C4-2B (cell line): ENCODE measurements around the gene HMGCS2.

Experiments used
- ZFX ChIP-seq: fragments of 450-650 bp; IDR thresholded peaks from 2 replicates; pipeline ENCODE4 v1.6.1; 2017
- TF ChIP-seq, protein P1 (sequence below): fragments of 450-650 bp; conservative IDR thresholded peaks from 2 replicates; pipeline ENCODE4 v1.5.1; 2017; ENCODE audit warnings: mild to moderate bottlenecking

DNA sequence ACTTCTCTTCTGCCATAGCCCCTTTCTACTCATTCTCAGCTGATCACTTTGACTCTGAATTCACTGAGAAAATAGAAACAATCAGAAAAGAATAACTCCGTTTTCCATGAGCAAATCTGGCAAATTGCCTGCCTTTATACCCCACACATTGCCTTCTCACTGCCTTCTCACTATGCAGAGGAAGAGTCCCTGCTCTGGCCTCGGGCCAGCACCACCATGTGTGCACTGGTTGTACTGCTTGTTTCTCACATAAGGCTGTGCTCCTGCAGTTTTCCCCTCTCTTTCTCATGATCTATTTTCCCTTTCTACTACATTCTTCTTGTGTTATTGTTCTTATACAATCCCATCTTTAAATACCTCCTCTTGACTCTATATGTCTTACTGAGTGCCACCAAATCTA lies 2.3 kb upstream of the HMGCS2 start:
- TF ChIP-seq, protein P1, sequence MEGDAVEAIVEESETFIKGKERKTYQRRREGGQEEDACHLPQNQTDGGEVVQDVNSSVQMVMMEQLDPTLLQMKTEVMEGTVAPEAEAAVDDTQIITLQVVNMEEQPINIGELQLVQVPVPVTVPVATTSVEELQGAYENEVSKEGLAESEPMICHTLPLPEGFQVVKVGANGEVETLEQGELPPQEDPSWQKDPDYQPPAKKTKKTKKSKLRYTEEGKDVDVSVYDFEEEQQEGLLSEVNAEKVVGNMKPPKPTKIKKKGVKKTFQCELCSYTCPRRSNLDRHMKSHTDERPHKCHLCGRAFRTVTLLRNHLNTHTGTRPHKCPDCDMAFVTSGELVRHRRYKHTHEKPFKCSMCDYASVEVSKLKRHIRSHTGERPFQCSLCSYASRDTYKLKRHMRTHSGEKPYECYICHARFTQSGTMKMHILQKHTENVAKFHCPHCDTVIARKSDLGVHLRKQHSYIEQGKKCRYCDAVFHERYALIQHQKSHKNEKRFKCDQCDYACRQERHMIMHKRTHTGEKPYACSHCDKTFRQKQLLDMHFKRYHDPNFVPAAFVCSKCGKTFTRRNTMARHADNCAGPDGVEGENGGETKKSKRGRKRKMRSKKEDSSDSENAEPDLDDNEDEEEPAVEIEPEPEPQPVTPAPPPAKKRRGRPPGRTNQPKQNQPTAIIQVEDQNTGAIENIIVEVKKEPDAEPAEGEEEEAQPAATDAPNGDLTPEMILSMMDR = no peak
- no peak for TF ChIP-seq ZFX
